ENCODE results near the gene TUBGCP3.

GRCh38 chr13:112486386-112487126 lies 101.4 kb downstream of the TUBGCP3 start:
- TF ChIP-seq EP300 (IDR thresholded peaks at IDR 0.05; ENCODE audit: low read depth), result no peak
- no peak for TF ChIP-seq CTCF (IDR thresholded peaks at IDR 0.05)
- no peak for TF ChIP-seq POLR2A (IDR thresholded peaks at IDR 0.05)
